ENCODE data around the gene N4BP2L1.

Gene N4BP2L1

GRCh38 chr13:32432856-32433255 is 4.9 kb upstream of the N4BP2L1 start:
- no peak for DNase-seq (ENCODE audit: low read depth in 2 of 2)

- no peak for DNase-seq (ENCODE audit: low read depth in 2 of 2)
Observed at GRCh38 chr13:32431361-32431760, 3.4 kb upstream of the N4BP2L1 start.

- DNase-seq (ENCODE audit: low read depth in 2 of 2): no peak
Observed at GRCh38 chr13:32430018-32430747, 2.3 kb upstream of the N4BP2L1 start.

GRCh38 chr13:32429433-32429909 is 1.5 kb upstream of the N4BP2L1 start:
- DNase-seq (ENCODE audit: low read depth in 2 of 2): no peak

GRCh38 chr13:32428581-32429432 is 877 bp upstream of the N4BP2L1 start:
- DNase-seq (ENCODE audit: low read depth in 2 of 2): no peak

GRCh38 chr13:32426990-32427851 is 709 bp downstream of the N4BP2L1 start:
- DNase-seq (ENCODE audit: low read depth in 2 of 2): peak; percentile 31 to 35

GRCh38 chr13:32426191-32426989 is 1.5 kb downstream of the N4BP2L1 start:
- DNase-seq (ENCODE audit: low read depth in 2 of 2): peak in 1 of 2 donors; percentile 18

- no peak for DNase-seq (ENCODE audit: low read depth in 2 of 2)
Observed at GRCh38 chr13:32425158-32425557, 2.8 kb downstream of the N4BP2L1 start.

GRCh38 chr13:32423592-32423991 is 4.3 kb downstream of the N4BP2L1 start:
- DNase-seq (ENCODE audit: low read depth in 2 of 2): no peak

GRCh38 chr13:32419862-32420261 is 8.1 kb downstream of the N4BP2L1 start:
- no peak for DNase-seq (ENCODE audit: low read depth in 2 of 2)

GRCh38 chr13:32417995-32418394 is 9.9 kb downstream of the N4BP2L1 start:
- DNase-seq (ENCODE audit: low read depth in 2 of 2): no peak

GRCh38 chr13:32415019-32415418 is 12.9 kb downstream of the N4BP2L1 start:
- DNase-seq (ENCODE audit: low read depth in 2 of 2): no peak

- DNase-seq (ENCODE audit: low read depth in 2 of 2): no peak
Observed at GRCh38 chr13:32414580-32414979, 13.3 kb downstream of the N4BP2L1 start.

GRCh38 chr13:32413284-32413683 is 14.6 kb downstream of the N4BP2L1 start:
- no peak for DNase-seq (ENCODE audit: low read depth in 2 of 2)

GRCh38 chr13:32409561-32410421 is 18.1 kb downstream of the N4BP2L1 start:
- DNase-seq (ENCODE audit: low read depth in 2 of 2): no peak

- no peak for DNase-seq (ENCODE audit: low read depth in 2 of 2)
Observed at GRCh38 chr13:32409001-32409313, 19.0 kb downstream of the N4BP2L1 start.

- DNase-seq (ENCODE audit: low read depth in 2 of 2): no peak
Observed at GRCh38 chr13:32408296-32409000, 19.5 kb downstream of the N4BP2L1 start.

- DNase-seq (ENCODE audit: low read depth in 2 of 2): no peak
Observed at GRCh38 chr13:32407854-32408253, 20.1 kb downstream of the N4BP2L1 start.

GRCh38 chr13:32403108-32403507 is 24.8 kb downstream of the N4BP2L1 start:
- DNase-seq (ENCODE audit: low read depth in 2 of 2): no peak
